NCI-H2196 treated with DMSO at 0.1 percent for 48 hours (cell line): ENCODE data around the gene POLE.

Experiments
- DNase-seq: peaks from one replicate; lab custom pipeline; 2025; ENCODE audit not compliant: unreplicated experiment; lab: John Stamatoyannopoulos, UW

Gene POLE

DNA sequence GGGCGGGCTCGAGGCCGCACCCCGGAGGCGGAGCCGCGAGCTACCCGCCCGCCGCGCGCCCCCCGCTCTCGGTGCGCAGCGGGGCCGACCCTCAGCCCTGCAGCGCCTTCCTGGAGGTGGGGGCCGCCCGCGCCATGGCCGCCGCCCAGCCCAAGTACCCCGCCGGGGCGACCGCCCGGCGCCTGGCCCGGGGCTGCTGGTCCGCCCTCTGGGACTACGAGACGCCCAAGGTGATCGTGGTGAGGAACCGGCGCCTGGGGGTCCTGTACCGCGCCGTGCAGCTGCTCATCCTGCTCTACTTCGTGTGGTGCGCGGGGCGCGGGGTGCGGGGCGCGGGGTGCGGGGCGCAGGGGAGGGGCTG, 68.5 kb downstream of the POLE start, which contains the start of gene P2RX2:
Gene P2RX2 (plus strand): TSS at position 94 of the 361 bp plus-strand sequence. CDS start 41 bp downstream, at position 135.
- DNase-seq: no peak

DNA sequence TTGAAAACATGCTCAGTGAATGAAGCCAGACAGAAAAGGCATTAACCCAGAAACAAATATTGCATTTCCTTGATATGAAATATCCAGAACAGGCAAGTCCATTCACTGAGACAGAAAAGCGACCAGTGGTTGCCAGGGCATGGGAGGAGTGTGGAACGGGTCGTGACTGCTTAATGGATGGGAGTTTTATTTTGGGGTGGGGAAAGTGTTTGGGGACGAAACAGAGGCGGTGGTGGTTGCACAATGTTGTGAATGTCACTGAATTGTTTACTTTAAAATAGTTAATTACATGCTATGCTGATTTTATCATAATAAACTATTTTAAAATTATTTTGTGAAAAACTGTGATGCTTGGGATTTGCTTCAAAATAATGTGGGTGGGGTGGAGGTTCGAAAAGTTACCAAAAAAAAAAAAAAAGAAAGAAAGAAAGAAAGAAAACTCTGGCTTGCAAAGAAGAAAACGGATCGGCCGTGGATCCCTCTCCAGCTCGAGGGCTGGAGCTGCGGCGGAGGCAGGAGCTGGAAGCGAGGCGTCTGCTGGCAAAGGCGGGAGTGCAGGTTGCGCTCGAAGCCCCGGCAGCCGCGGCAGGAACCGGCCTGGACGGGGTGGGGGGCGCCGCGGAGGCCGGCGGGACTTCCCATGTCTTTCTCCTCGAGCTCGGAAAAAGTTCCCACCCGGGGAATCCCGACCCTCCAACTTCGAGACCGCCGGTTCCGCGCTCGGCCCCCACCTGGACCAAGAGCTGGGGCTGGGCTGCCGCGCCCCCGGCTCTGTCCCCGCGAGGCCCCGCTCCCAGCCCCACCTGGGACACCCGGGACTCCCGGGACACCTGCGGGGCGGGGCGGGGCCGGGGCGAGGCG, 69.1 kb downstream of the POLE start:
- no peak for DNase-seq

DNA sequence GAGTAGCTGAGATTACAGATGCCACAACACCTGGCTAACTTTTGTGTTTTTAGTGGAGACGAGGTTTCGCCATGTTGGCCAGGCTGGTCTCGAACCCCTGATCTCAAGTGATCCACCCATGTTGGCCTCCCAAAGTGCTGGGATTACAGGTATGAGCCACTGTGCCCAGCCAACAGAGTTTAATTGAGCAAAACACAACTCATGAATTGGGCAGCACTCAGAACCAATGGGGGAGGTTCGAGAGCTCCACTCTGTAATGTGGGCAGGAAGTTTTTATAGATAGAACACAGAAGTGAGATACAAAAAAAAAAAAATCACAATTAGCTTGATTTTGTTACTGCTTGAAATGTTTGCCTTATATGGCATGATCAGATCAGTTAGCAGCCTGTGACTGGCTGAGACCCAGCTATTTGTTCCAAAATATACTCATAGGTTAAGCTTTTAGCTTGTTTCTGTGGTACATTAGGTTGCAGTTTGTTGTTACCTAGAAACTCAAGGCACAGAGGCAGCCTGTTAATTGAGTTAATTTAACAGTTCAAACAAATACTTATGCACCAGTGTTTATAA, 69.9 kb downstream of the POLE start:
- DNase-seq: no peak

DNA sequence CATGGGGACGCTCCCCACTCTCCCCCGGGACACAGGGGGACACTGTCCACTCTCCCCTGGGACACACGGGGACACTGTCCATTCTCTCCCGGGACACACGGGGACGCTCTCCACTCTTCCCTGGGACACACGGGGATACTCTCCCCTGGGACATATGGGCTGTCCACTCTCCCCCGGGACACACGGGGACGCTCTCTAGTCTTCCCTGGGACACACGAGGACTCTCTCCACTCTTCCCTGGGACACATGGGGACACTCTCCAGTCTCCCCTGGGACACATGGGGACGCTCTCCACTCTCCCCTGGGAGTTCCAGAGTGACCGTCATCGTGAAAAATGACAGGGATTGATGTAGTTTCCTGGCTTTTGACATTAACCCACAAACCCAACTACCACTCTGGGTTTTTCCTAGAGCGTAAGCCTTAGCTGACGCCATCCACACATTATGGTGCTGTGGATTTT, 71.5 kb downstream of the POLE start:
- no peak for DNase-seq

DNA sequence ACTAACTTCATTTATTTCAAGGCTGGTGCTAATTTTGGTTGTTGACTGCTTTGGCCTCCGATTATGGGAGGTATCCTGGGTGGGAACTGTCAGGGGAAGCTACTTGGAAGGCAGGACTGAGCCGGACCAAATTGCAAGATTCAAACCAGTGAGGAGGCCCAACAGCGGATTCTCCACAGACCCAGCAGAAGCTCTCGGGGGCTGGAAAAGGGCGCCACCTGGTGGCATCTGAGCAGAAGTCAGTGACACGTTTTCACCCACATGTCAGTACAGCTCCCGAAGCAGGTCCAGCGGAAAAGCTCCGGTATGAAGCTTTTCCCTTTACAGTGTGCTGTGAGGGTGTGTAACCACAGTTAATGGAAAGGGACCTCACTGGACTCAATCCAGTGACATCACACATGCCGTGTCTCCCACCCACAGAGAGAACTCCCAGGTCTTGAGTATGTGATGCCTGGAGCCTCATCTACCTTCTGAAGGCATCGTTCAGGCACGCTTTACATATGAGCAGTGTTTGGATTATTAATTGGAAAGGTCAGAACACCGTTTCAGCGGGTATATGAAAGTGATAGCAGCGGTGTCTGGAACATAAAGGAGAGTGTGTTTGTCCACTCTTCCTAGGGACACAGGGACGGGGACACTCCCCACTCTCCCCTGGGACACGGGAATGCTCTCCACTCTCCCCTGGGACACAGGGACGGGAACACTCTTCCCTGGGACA, 72.1 kb downstream of the POLE start:
- DNase-seq: peak; percentile 70

DNA sequence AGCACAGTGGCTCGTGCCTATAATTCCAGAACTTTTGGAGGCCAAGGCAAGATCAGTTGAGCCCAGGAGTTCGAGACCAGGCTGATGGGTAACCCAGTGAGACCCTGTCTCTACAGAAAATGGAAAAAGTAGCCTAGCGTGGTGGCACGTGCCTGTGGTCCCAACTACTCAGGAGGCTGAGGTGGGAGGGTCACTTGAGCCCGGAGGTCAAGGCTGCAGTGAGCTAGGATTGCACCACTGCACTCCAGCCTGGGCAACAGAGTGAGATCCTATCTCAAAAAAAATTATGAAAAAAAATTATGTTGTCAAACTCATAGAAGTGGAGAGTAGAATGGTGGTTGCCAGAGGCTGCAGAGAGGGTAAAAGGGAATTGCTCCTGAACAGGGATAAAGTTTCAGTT, 73.1 kb downstream of the POLE start:
- no peak for DNase-seq

DNA sequence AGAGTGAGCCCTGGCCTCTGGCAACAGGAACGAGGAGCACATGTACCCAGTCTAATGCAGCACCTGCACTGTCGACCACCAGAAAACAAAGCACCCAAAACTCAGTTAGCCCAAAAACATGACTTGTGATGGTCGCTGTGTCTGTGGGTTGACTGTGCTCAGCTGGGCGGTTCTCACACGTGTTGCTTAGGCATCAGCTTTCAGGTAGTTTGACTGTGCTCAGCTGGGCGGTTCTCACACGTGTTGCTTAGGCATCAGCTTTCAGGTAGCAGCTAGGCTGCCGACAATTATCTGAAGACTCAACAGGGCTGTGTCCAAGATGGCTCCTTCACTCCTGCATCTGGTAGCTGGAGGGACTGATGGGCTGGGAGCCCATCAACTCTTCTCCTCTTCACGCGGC, 75.5 kb downstream of the POLE start:
- no peak for DNase-seq

DNA sequence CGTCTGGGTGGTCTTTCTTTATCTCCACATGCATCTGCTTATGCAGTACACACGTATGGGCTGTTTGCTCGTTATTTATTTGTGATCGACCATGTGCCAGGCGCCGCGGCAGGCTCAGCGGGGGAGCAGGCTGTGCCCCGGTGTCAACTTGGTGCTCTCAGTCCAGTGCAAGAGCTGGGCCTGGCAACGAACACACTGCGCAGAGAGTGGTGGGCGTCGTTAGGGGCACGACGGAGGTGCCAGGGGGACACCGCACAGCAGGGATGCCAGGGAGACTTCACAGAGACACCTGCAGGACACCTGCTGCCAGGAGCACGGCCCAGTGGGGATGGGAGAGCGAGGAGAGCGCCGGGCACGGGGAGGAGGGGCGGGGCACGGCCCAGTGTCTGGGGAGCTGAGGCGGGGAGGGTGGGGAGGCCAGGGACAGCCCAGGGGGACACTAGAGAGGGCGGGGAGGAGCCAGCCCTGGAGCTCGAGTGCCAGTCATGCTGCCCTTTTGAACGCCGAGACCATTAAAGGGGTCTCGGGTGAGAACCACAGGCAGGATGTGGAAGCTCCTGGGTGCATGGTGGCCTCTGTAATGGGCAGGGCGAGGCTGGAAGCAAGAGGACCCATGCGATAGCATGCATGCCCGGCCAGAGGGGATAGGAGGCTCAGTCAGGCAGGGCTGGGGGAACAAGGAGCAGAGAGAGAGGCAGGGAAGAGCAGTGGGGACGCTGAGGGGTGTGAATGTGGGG, 76.1 kb downstream of the POLE start:
- no peak for DNase-seq

DNA sequence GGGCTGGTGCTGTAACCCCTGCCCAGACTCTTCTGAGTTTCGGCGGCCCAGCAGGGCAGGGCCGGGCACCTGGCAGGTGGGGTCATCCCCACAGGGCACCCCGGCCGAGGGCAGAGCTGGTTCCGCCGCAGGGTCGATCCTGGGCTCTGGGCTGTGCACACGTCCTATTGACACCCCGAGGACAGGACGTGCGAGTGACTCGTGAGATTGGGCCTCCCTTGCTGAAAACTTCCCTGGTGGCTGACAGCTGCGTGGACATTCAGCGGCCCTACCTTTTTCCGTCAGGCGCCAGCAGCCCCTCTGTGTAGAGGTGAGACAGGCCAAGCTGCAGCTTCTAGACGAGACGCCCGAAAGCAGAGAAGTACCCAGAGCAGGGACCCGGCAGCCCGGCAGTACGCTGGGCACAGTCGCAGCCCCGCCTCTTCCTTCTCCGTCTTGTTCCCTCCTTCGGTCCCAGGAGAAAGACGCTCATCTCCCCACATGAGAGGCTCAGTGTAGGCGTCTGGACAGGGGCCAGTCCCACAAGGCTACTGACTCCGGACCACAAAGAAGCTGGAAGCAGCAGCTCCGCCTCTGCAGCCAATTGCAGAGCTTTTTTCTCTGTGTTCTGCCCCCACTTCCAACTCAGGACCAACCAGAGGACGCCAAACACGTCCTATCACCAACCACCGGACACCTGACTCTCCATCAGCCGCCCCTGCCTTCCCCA, 76.9 kb downstream of the POLE start, which contains the start of gene LRCOL1:
Gene LRCOL1 (minus strand): TSS at position 532 of the 709 bp plus-strand sequence. CDS start 4,331 bp downstream, outside the sequence.
- DNase-seq: no peak

DNA sequence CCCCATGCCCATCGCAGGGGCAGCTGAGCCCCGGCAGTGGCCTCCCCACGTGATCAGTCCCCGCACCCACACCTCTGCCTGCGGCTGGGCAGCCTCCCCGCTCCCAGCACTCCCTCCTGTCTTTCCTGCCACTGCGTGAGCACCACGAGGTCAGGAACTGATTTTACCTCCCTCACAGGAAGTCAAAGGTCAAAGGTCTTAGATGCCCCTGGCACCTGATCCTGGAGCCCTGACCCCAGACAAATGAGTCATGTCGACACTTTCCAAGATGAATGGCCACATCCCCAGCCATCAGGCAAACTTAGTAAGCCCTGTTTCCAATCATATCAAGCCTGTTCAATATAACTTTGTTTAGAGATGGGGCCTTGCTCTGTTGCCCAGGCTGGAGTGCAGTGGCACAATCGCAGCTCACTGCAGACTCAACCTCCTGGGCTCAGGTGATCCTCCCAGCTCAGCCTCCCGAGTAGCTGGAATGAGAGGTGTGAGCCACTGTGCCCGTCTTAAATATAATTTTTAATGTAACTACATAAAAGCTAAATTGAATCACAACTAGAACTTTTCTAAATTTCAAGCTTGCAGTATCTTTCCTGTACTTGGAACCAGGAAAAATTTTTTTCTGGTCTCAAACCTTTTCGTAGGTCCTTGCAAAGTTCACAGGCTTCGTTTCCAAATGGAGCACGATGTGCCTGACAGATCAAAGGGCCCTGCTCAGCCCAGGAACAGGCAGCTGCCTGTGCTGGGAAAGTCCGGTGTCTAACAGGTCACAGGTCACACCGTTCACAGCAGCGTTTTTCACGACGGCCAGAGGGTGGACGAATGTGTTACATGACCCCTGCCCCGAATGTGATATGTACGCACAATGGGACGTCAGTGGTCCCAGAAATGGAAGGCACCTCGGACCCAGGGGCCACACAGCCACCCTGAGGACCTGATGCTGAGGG, 78.6 kb downstream of the POLE start:
- no peak for DNase-seq

DNA sequence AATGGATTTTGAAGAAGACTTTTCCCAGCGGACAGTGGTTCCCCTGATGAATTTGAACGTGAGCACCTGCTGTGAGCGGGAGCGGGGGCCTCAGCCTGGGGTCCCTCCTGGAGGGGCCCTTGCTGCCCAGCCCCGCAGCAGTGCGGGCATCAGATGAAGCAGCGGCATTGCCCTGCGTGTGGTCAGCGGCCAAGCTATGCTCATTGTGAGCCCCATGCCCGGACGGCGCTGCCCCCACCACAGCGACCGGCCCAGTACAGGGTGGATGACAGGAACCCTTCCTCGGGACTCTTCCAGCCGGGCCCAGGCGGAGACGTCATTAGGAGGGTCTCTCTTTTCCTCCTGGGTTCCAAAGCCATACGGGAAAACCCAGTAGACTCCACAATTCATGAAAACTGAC, 80.2 kb downstream of the POLE start:
- DNase-seq: no peak

DNA sequence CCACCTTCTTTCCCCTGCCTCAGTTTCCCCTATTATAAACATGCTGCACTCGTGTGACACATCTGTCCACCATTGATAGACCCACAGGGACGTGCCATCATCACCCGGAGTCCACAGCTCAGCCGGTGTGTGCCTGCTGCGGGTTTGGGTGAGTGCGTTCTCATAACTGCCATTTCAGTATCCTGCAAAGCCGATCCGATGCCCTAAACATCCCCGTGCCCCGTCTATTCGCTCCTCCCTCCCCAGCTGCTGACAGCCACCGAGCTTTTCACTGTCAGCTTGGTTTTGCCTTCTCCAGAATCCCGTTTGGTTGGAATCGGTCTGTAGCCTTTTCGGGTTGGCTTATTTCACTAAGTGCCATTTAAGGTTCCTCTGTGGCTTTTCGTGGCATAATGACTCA, 80.7 kb downstream of the POLE start:
- DNase-seq: no peak

DNA sequence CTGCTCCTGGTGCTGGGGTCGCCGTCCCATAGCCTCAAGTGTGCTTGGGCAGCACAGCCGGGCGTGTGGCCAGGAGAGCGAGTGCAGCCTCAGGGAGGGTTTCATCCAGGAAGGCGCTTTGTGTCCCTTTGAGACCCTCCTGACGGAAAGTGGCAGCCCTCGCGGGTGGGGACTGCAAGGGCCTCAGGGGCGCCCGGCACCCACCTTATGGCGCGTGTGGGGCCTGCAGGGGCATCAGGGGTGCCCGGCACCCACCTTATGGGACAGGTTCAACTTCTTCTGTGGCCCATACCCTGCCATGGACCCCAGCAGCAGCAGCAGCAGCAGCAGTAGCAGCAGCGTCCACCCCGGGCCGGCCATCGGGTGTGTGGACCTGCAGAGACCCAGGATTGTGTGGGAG, 81.2 kb downstream of the POLE start:
- DNase-seq: no peak

DNA sequence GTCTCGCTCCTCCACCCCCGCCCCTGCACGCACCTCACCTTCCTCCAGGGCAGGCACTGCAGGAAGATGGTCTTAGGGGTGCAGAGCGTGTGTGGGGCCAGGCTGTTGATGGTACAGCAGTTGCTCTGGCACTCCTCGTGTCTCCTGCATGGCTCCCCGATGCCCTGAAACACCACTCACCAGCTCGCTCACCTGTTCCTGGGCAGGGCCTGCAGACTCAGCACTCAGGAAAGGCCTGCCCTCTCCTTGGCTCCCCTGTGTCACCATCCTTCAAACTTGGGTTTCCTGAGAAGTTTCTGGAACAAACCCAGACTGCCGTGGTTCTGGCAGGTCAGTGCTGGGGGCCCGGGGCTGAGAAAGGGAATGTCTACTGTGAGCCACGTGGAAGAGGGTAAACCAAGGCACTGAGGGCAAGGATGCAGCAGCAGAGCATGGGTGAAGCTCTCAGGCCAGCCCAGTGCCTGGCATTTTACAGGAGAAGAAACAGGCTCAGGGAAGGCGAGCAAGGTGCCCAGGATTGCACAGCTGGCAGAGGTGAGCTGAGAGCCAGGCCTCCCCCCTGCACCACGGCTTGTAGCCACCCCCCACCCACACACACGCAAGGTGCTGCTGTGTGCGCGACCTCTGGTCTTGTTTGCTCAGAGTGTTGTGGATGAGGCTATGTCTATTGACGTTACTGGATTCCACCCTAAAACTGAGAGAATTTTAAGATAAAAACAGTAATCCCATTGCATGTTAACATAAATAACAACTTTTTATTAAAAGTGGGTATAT, 82.3 kb downstream of the POLE start:
- DNase-seq: no peak

DNA sequence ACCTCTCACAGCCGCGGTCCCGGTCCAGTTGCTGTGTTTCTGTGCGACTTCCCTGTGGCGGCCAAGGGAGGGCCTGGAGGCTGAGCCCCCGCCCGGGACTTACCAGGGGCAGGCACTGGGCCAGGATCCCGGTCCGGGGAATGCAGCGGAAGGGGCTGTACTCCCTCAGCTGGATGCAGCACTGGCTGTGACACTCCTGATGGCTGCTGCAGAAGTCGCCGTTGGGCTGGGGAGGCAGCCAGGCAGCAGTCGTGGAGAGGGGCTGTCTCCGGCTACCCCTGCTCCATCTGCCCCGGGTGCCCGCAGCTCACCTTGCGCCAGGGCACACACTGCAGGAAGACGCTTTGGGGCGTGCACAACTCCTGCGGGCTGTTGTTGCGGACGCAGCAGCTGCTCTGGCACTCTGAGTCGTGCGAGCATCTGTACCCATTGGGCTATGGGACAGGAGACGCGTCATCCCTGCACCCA, 83.0 kb downstream of the POLE start:
- DNase-seq: no peak

DNA sequence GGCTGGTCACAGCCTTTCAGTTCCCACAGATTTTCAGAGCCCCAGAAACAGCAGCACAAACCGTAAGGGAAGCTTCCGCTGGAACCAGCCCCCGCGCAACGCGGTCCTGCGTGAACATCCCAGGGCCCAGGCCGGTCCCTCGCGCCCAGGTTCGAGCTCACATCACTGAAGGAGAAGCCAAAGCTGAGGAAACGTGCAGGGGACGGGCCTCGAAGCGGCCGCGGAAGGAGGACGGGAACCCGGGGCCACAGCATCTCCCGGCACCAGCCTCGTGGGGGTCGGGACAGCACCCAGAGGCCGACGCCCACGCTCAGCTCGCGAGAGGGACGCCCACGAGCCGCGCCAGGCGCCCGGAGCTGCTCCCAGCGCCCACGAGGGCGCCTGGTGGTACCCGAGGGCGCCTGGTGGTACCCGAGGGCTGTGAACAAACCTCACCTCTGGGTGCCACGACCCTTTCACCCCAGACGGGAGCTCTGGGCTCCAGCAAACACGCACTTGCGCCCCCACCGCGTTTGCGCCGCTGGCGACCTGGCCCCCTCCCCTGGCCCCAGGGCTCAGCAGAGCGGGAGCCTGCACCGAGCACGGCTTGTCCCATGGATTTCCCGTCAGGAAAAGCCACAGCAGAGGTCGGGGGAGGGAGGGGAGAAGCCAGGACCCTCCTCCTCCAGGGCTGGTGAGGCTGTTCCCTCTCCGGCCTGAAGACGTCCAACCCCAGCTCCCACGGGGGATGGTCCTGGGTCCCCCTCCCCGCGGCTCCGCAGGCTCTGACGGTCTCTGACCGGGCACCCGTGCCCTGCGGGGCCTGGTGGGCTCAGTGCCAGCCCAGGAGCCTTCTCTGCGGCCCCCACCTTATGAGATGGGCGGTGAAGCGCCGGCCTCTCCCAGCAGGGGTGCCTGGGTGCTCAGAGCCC, 83.6 kb downstream of the POLE start:
- no peak for DNase-seq

DNA sequence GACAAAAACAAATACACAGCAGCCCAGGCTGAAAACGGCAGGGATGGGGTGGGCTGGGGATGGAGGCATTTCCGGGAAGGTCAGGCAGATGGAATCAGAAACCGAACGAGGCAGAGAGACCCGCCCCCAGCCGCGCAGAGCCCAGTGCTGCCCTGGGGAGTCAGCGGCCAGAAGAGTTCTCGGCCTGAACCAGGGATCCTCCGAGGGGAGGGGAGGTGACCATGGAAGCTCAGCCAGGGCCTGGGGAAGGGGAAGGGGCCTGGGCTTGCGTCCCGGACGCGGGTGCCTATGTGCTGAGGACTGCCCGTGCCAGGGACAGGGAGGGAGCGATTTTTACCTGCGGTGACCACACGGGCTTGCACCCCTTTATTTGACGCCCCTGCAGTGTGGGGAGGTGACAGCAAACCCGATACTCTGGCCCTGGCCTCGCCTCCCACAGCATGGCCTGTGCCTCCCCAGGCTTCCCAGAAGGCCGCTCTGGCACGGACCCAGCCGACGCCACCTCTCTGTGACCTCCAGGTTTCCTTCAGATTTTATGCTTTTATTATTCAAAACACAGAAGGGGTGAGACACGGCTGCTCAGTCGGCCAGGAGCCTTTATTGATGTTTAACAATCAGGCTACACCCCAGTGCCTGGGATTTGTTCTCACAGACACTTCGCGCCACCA, 84.4 kb downstream of the POLE start:
- DNase-seq: no peak
